Activated CD4-positive, alpha-beta memory T cell treated with anti-CD3 and anti-CD28 coated beads for 36 hours (primary cell): ENCODE measurements around the gene CARM1. TPM values are rescaled to one million over a fixed set of nuclear protein-coding genes. Genes with fewer than 3 reads are reported as not detected.
"Not testable (repeated sequence)": the region's sequence is repeated elsewhere in the genome, so short reads cannot be mapped to it uniquely, and the experiment has no call there.

ENCODE experiments used
- CTCF ChIA-PET: fragments of 350-600 bp; sonication (Branson Sonifier 250); formaldehyde crosslinking; loops from one replicate; lab custom pipeline; 2021; ENCODE audit warnings: antibody characterized with exemption, inconsistent platforms; lab: Charles Lee
- POLR2A ChIA-PET: fragments of 350-600 bp; sonication (Branson Sonifier 250); formaldehyde crosslinking; loops from one replicate; lab custom pipeline; 2021; ENCODE audit warnings: antibody characterized with exemption; lab: Charles Lee
- DNase-seq: peaks from one replicate; pipeline ENCODE4 v3.0.0-alpha.2; 2020
- H3K27ac Mint-ChIP-seq: one replicate; pipeline ENCODE4 v1.8.0; 2021; ENCODE audit warnings: mixed read lengths
- H3K27me3 Mint-ChIP-seq: one replicate; pipeline ENCODE4 v1.8.0; 2021; ENCODE audit warnings: mixed read lengths
- H3K36me3 Mint-ChIP-seq: one replicate; pipeline ENCODE4 v1.8.0; 2021; ENCODE audit warnings: mixed read lengths
- H3K4me1 Mint-ChIP-seq: one replicate; pipeline ENCODE4 v1.8.0; 2021; ENCODE audit warnings: low read depth, mixed read lengths
- H3K4me3 Mint-ChIP-seq: one replicate; pipeline ENCODE4 v1.8.0; 2021; ENCODE audit warnings: mild to moderate bottlenecking, mixed read lengths
- H3K9me3 Mint-ChIP-seq: one replicate; pipeline ENCODE4 v1.8.0; 2021; ENCODE audit warnings: mixed read lengths
- intact Hi-C: fragments of 100-400 bp; cut with micrococcal nuclease; formaldehyde crosslinking; loops from one replicate; pipeline ENCODE4 v1.15.1; 2023
- total RNA-seq, 2 experiments: library from RNA; stranded (reverse); gene quantifications; one replicate each; pipeline ENCODE4 v1.2.3, GENCODE V29; 2021

CARM1 gene
- total RNA-seq, 2 experiments from 2014 or later = 75.0 to 78.3 TPM

DNA sequence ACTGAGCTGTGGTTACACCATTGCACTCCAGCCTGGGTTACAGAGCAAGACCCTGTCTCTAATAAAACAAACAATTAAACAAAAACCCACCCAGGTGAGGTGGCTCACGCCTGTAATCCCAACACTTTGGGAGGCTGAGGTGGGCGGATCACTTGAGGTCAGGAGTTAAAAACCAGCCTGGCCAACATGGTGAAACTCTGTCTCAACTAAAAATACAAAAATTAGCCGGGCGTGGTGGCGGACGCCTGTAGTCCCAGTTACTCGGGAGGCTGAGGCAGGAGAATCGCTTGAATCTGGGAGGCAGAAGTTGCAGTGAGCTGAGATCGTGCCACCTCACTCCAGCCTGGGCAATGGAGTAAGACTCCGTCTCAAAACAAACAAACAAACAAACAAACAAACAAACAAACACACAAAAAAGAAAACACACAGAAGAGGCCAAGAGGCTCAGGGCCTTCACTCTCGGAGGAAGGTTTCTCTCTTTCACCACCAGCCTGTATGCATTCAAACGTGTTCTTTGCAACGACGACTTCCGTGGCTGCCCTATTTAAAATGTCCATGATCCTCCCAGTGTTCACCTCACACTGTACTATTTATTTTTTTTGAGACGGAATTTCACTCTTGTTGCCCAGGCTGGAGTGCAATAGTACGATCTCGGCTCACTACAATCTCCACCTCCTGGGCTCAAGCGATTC, 88.1 kb downstream of the CARM1 start:
- H3K27me3 Mint-ChIP-seq, intact Hi-C loops, H3K36me3 Mint-ChIP-seq, DNase-seq, H3K9me3 Mint-ChIP-seq: not testable (repeated sequence)
- H3K4me3 Mint-ChIP-seq = peak overlapping the region; percentile 87
- H3K27ac Mint-ChIP-seq = peak overlapping the region; percentile 86
- H3K4me1 Mint-ChIP-seq = peaks cover 37% of the 10 kb centered on the region
- ChIA-PET CTCF (interaction anchor here (1.0 to 1.9 kb wide), 3 partner anchors 18 to 95 kb away, joined by 3 to 8 read pairs (median 4); no protein-coding TSS in a partner anchor), POLR2A (interaction anchor here (0.6 to 2.1 kb wide), 4 partner anchors 14 to 137 kb away, joined by 3 to 6 read pairs (median 3); partner anchors contain the start of gene LDLR)

- intact Hi-C loops = loop anchor here (1.0 to 5.0 kb wide), 5 partner anchors 32 to 393 kb away; partner anchors contain the start of genes CARM1, CDKN2D, ILF3 and KRI1
- Mint-ChIP-seq H3K4me3 (peak within 1 kb of the TSS; percentile 89), H3K27ac (peak within 1 kb of the TSS; percentile 86)
Measured at GRCh38 chr19:10960314-10961072, 89.1 kb downstream of the CARM1 start, which contains the start of gene SMARCA4. SMARCA4 (plus strand) TSS chr19:10961030; CDS start chr19:10984152, 23,122 bp downstream.

GRCh38 chr19:10961073-10961860, 89.9 kb downstream of the CARM1 start:
- Mint-ChIP-seq H3K4me1 (peaks cover 47% of the 10 kb centered on the region), H3K36me3 (no peaks in the 10 kb centered on the region), H3K27me3 (no peaks in the 10 kb centered on the region), H3K4me3 (peak overlapping the region; percentile 89), H3K27ac (peak overlapping the region; percentile 85), H3K9me3 (no peaks in the 10 kb centered on the region)
- DNase-seq = no peak
- intact Hi-C loops = loop anchor here (2.0 to 5.0 kb wide), 3 partner anchors 90 to 394 kb away; partner anchors contain the start of genes CARM1, CDKN2D and KRI1
- CTCF ChIA-PET = interaction anchor here (0.8 to 2.9 kb wide), 5 partner anchors 19 to 164 kb away, joined by 3 to 11 read pairs (median 3); no protein-coding TSS in a partner anchor
- POLR2A ChIA-PET = interaction anchor here (0.7 to 2.1 kb wide), 4 partner anchors 125 to 134 kb away, joined by 4 to 6 read pairs (median 4); partner anchors contain the start of genes LDLR and TMED1

More at GRCh38 chr19:10960314-10961072, 89.1 kb downstream of the CARM1 start, which contains the start of gene SMARCA4:
- peak; percentile 98 for DNase-seq
- H3K9me3 Mint-ChIP-seq = no peaks in the 10 kb centered on the region
- H3K27me3 Mint-ChIP-seq = no peaks in the 10 kb centered on the region
- H3K4me1 Mint-ChIP-seq = peaks cover 44% of the 10 kb centered on the region
- no peaks in the 10 kb centered on the region for H3K36me3 Mint-ChIP-seq
- CTCF ChIA-PET = interaction anchor here (1.0 to 1.9 kb wide), 4 partner anchors 19 to 165 kb away, joined by 3 to 8 read pairs (median 4); no protein-coding TSS in a partner anchor
- POLR2A ChIA-PET = interaction anchor here (0.6 to 2.1 kb wide), 5 partner anchors 125 to 136 kb away, joined by 3 to 6 read pairs (median 4); partner anchors contain the start of genes LDLR and TMED1

GRCh38 chr19:10962863-10963262, 91.5 kb downstream of the CARM1 start:
- Mint-ChIP-seq H3K27ac (peak overlapping the region; percentile 44), H3K9me3 (no peaks in the 10 kb centered on the region), H3K4me1 (peaks cover 52% of the 10 kb centered on the region), H3K27me3 (no peaks in the 10 kb centered on the region), H3K36me3 (no peaks in the 10 kb centered on the region), H3K4me3 (peak overlapping the region; percentile 89)
- DNase-seq = no peak
- intact Hi-C loops = loop anchor here (2.0 to 5.0 kb wide), 2 partner anchors 20 to 396 kb away; partner anchors contain the start of genes CDKN2D and KRI1
- CTCF ChIA-PET = interaction anchor here (0.9 to 2.9 kb wide), 3 partner anchors 8 to 27 kb away, joined by 3 to 11 read pairs (median 3); no protein-coding TSS in a partner anchor
- POLR2A ChIA-PET = interaction anchor here (1.0 to 1.4 kb wide), 3 partner anchors 8 to 128 kb away, joined by 4 to 5 read pairs (median 5); no protein-coding TSS in a partner anchor

DNA sequence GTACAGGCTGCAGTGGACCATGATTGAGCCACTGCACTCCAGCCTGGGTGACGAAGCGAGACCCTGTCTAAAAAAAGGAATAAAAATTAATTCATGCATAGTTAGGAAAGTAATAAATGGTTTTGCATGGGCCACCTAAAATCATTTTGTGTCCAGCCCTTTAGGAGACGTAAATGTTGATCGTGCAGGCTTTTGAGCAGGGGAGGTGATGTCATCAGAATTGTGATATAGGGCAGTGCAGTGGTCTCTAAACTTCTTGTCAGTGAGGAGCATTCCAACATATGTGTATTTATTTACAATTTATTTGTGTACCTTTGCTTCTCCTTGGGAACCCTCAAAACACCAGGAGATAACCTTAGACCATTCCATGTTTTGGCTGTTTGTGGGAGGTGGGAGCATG, 92.5 kb downstream of the CARM1 start:
- intact Hi-C loops = loop anchor here (2.0 to 5.0 kb wide), 2 partner anchors 21 to 397 kb away; partner anchors contain the start of genes CDKN2D and KRI1
- peak overlapping the region; percentile 71 for H3K27ac Mint-ChIP-seq
- H3K27me3 Mint-ChIP-seq = no peaks in the 10 kb centered on the region
- ChIA-PET POLR2A (interaction anchor here (0.5 to 1.4 kb wide), 4 partner anchors 9 to 136 kb away, joined by 3 to 5 read pairs (median 4); no protein-coding TSS in a partner anchor), CTCF (interaction anchor here (1.0 to 2.9 kb wide), 3 partner anchors 22 to 419 kb away, joined by 3 to 11 read pairs (median 3); no protein-coding TSS in a partner anchor)
- H3K4me3 Mint-ChIP-seq = peak overlapping the region; percentile 57
- no peaks in the 10 kb centered on the region for H3K9me3 Mint-ChIP-seq
- H3K36me3 Mint-ChIP-seq = no peaks in the 10 kb centered on the region
- DNase-seq = no peak
- peaks cover 55% of the 10 kb centered on the region for H3K4me1 Mint-ChIP-seq

GRCh38 chr19:10964903-10965302, 93.5 kb downstream of the CARM1 start:
- intact Hi-C loops = loop anchor here (5.0 kb wide), 1 partner anchor 398 kb away; the partner anchor contains the start of genes CDKN2D and KRI1
- ChIA-PET CTCF (interaction anchor here (1.6 to 2.0 kb wide), 2 partner anchors 71 to 94 kb away, joined by 4 to 7 read pairs; no protein-coding TSS in a partner anchor), POLR2A (no interaction called here)
- H3K4me1 Mint-ChIP-seq = peaks cover 55% of the 10 kb centered on the region
- no peaks in the 10 kb centered on the region for H3K27me3 Mint-ChIP-seq
- no peaks in the 10 kb centered on the region for H3K36me3 Mint-ChIP-seq
- no peaks in the 10 kb centered on the region for H3K9me3 Mint-ChIP-seq
- no peak overlapping the region for H3K27ac Mint-ChIP-seq
- no peak for DNase-seq
- H3K4me3 Mint-ChIP-seq = no peak overlapping the region

- Mint-ChIP-seq H3K9me3 (no peaks in the 10 kb centered on the region), H3K36me3 (no peaks in the 10 kb centered on the region), H3K4me3 (no peak overlapping the region), H3K4me1 (peaks cover 58% of the 10 kb centered on the region), H3K27me3 (no peaks in the 10 kb centered on the region), H3K27ac (no peak overlapping the region)
- no peak for DNase-seq
- CTCF ChIA-PET = interaction anchor here (1.6 to 2.0 kb wide), 2 partner anchors 70 to 94 kb away, joined by 4 to 7 read pairs; no protein-coding TSS in a partner anchor
- POLR2A ChIA-PET = no interaction called here
- intact Hi-C loops = no loop called here
Measured at GRCh38 chr19:10965398-10965797, 94.0 kb downstream of the CARM1 start.

GRCh38 chr19:10966809-10967208, 95.5 kb downstream of the CARM1 start:
- no peak overlapping the region for H3K27ac Mint-ChIP-seq
- H3K27me3 Mint-ChIP-seq = no peaks in the 10 kb centered on the region
- peaks cover 58% of the 10 kb centered on the region for H3K4me1 Mint-ChIP-seq
- CTCF ChIA-PET = interaction anchor here (1.0 to 2.0 kb wide), 3 partner anchors 9 to 96 kb away, joined by 3 to 7 read pairs (median 4); no protein-coding TSS in a partner anchor
- H3K36me3 Mint-ChIP-seq = no peaks in the 10 kb centered on the region
- intact Hi-C loops = no loop called here
- DNase-seq = no peak
- no peaks in the 10 kb centered on the region for H3K9me3 Mint-ChIP-seq
- POLR2A ChIA-PET = no interaction called here
- no peak overlapping the region for H3K4me3 Mint-ChIP-seq

DNA sequence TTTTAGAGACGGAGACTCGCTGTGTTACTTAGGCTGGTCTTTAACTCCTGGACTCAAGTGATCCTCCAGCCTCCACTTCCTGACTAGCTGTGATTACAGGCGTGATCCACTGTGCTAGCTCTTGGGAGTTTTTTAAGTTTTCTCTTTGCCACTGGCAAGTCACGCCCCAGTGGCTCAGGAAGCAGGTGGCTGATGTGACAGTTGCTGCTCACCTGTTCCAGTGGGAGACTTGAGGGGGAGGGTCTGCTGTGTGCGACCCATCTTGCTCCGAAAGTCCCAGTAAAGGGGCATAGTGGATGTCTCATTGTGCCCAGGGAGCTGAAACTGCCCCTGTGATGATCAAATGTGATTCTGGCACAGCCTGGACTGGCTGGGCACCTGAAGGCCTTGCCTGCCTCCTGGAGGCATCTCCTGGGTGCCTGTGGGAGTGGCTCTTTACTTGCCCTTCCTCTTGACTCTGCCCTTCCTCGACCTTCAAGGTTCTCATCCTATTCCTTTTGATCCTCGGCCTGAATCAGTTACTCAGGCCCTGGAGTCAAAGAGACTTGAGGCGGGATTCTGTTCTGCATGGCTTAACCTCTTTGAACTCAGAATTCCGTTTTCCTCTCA, 97.3 kb downstream of the CARM1 start:
- Mint-ChIP-seq H3K27ac (no peak overlapping the region), H3K4me3 (no peak overlapping the region), H3K4me1 (peaks cover 45% of the 10 kb centered on the region), H3K9me3 (no peaks in the 10 kb centered on the region), H3K27me3 (no peaks in the 10 kb centered on the region), H3K36me3 (no peaks in the 10 kb centered on the region)
- ChIA-PET CTCF (interaction anchor here (0.8 to 1.0 kb wide), 2 partner anchors 27 to 67 kb away, joined by 3 to 4 read pairs; no protein-coding TSS in a partner anchor), POLR2A (no interaction called here)
- intact Hi-C loops = no loop called here
- DNase-seq = no peak

DNA sequence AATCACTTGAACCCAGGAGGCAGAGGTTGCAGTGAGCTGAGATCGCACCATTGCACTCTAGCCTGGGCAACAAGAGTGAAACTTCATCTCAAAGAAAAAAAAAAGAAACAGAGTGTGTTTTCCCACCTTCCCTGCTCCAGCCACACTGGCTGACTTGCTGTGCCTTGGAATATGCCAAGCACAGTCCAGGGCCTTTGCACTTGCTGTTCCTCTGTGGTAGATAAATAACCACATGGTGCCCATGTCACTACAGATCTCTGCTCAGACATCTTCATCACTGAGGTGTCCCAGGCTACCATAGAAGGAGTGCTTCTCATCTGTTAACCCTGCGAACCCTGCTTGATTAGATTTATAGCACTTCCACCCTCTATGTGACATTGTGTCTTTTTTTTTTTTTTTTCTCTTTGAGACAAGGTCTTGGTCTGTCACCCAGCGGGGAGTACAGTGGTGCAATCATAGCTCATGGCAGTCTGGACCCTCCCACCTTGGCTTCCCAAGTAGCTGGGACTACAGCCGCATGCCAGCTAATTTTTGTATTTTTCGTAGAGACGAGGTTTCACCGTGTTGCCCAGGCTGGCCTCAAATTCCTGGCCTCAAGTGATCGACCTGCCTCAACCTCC, 99.9 kb downstream of the CARM1 start:
- ChIA-PET POLR2A (no interaction called here), CTCF (interaction anchor here (0.7 to 1.6 kb wide), 2 partner anchors 11 to 29 kb away, joined by 3 to 7 read pairs; no protein-coding TSS in a partner anchor)
- no peak for DNase-seq
- Mint-ChIP-seq H3K9me3 (no peaks in the 10 kb centered on the region), H3K27ac (no peak overlapping the region), H3K36me3 (no peaks in the 10 kb centered on the region), H3K27me3 (no peaks in the 10 kb centered on the region), H3K4me1 (peaks cover 36% of the 10 kb centered on the region), H3K4me3 (no peak overlapping the region)
- intact Hi-C loops = no loop called here
